SK-MEL-5 (cell line): ENCODE results near the gene NHSL1. TPM values are rescaled to one million over a fixed set of nuclear protein-coding genes. Genes with fewer than 3 reads are reported as not detected.

Experiments
- DNase-seq: peaks from one replicate; pipeline ENCODE4 v3.0.0-alpha.2; 2016; ENCODE audit warnings: low read depth, low spot score
- in situ Hi-C: cut with HindIII; loops from 2 replicates; pipeline ENCODE4 v1.10.0; 2016; ENCODE audit warnings: low sequenced_read_pairs, high pct_unique_total_duplicates, low pct_unique_long_range_greater_than_20kb
- total RNA-seq: library from RNA; depleted of rRNA; stranded (reverse); fragments of >200 nt; shearing (Covaris generic); gene quantifications from 2 replicates; pipeline ENCODE4 v1.2.3, GENCODE V29; 2014

NHSL1 gene
- total RNA-seq, 1 experiment from 2014 or later, result 64.2 TPM

DNA sequence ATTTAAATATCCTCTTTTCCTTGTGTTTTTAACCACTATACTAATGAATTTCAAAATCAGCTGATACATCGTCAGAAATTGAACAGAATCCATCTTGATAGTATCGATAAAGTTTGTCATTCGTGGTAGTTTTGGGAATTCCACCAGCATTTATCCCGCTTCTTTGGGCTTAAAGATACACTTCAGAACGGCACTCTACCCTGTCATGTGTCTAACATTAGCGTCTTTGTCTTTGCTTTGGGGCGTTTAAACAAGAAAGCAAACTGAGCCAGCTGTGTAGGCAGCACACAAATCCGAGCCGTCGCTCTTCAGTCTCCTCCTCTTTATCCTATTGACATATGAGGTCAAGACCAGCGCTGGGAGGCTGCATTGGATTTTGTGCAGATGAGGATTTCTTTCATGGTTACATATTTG is 27.5 kb upstream of the NHSL1 start:
- DNase-seq, result peak; percentile 83
- in situ Hi-C loops, result no loop called here

DNA sequence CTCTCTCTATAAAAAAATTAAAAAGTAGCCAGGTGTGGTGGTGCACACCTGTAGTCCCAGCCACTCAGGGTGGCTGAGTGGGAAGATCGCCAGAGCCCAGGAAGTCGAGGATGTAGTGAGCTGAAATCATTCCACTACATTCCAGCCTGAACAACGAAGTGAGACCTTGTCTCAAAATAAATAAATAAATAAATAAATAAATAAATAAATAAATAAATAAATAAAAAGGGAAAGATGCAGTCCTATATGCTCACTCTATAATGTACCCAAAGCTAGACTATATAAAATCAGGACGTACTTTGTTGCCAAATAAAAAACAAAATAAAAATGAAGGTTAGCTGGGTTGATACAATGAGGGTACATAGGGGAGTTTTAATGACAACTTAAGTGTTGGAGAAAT is 26.1 kb upstream of the NHSL1 start:
- DNase-seq, result no peak
- in situ Hi-C loops, result no loop called here

DNA sequence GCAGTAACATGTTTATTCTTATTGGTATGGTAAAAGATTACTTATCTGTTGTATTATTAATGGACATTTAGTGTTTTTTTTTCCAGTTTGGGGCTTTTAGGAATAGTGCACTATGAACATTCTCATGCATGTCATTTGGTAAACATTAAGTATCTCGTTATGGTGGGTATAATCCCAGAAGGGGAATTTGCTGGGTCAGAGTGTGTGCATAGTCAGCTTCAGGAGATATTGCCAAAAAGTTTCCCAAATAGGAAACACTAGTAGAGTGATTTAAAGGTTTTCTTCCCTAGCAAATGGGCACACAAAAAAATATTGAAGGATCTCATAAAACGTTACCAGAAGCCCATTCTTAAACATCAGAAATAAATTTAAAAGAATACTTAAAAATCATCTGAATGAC is 25.2 kb upstream of the NHSL1 start:
- DNase-seq, result no peak
- in situ Hi-C loops, result no loop called here

DNA sequence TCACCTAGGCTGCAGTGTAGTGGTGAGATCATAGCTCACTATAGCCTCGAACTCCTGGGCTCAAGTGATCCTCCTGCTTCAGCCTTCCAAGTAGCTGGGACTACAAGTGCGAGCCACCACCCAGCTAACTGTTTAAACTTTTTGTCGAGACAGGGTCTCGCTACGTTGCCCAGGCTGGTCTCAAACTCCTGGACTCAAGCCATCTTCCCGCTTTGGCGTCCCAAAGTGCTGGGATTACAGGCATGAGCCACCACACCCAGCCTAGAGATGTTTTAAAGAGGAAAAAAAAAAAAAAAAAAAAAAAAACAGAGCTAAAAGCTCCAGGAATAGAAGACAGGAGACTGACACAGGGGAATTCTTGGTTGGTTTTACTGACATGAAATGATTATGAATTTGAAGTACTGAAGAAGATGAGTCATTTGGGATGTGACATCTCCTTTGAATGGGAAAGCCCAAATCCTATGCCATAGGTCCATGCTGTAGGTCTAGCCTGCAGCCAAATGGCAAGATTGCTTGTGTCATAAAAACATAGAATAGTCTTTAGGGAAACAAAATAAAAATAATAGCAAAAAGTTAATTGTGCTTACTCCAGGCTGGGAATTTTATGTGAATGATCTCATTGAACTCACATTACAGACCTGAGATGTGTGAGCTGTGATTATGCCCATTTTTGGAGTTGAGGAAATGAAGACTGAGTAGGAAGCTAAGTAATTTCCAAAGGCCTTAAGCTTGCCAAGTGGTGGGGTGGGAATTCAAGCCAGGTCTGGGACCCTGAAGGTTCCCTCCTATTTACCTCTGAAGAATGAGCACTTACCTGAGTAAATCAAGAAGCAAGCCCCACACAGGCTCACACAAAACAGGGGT is 24.3 kb upstream of the NHSL1 start:
- in situ Hi-C loops, result no loop called here
- peak; percentile 54 for DNase-seq

DNA sequence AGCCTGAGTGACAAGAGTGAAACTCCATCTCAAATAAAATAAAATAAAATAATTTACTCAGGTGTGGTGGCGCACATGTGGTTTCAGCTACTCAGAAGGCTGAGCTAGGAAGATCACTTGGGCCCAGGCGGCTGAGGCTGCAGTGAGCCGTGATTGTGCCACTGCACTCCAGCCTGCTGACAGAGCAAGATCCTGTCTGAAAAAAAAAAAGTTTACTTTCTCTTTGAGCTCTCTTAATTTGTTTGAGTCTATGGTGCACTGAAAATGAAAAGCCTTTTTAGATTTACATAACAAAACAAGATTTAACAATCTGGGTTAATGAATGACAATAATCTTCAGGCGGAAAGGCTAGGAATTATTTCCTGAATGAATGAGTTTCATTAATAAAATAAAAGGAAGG is 23.3 kb upstream of the NHSL1 start:
- in situ Hi-C loops, result no loop called here
- no peak for DNase-seq

DNA sequence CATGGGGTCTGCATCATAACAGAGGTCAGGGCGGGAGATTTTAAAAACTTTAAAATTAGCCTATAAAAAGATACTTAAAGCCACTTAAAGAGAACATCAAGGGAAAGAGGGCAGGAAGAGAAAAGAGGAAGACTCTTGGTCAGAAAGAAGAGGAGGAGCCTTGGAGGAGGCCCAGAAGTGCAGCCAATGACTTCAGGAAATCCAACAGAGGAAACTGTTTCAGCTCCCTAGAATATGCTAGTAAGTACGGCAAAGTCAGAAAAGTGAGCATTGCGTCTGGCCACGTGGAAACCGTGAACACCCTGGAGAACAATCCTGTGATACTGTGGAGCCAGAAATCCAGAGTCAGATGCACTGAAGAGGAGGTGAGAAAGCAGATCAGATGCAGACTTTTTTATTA is 22.5 kb upstream of the NHSL1 start:
- in situ Hi-C loops, result no loop called here
- no peak for DNase-seq

DNA sequence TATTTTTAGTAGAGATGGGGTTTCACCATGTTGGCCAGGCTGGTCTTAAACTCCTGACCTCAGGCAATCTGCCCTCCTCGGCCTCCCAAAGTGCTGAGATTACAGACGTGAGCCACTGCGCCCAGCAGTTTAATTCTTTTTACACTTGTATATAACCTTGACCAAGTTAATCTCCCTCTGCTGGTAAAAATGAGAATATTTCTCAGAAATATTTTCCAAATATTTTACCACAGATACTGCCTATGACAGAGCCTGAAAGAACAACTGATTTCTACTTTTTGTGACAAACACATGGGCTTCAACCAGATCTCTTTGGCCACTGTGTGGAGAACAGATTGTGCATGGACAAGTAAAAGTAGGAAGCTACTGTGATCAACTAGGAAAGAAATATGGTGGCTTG is 21.2 kb upstream of the NHSL1 start:
- in situ Hi-C loops, result no loop called here
- DNase-seq, result no peak

DNA sequence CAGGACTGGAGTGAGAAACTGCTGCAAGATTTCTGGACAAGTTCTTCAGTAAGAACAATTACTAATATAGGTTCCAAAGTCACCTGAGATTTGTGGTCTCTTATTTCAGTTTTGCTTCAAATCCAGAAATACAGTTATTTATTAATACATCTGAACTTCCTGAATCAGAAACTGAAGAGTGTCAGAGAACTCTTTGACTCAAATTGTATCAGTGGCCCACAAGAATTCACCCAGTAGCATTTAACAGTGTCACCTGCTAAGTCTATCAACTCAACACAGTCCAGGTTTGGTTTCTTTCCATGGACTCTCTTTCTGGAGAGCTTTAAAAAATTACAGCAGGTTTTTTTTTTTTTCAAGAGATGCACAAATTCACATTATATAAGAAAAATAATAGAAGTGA is 18.8 kb upstream of the NHSL1 start:
- in situ Hi-C loops, result no loop called here
- DNase-seq, result no peak

DNA sequence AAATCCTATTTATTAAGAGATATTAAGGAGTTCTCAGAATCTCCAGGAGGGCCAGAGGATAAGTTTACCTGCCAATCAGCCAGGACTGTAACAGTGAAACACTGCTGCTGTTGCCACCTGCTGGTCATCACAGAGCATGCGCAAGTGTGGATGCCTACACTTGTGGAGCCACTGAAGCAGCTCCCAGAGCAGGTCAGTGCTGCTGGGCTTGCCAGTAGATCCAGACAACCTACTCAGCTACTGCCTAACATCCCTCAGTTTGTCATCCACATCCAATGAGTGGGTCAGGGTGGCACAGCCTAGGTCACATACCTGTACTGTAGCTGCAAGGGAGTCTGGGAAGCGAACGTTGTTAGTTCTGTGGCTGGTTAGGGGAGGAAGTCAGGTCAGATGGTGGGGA is 18.3 kb upstream of the NHSL1 start:
- in situ Hi-C loops, result no loop called here
- peak; percentile 69 for DNase-seq

DNA sequence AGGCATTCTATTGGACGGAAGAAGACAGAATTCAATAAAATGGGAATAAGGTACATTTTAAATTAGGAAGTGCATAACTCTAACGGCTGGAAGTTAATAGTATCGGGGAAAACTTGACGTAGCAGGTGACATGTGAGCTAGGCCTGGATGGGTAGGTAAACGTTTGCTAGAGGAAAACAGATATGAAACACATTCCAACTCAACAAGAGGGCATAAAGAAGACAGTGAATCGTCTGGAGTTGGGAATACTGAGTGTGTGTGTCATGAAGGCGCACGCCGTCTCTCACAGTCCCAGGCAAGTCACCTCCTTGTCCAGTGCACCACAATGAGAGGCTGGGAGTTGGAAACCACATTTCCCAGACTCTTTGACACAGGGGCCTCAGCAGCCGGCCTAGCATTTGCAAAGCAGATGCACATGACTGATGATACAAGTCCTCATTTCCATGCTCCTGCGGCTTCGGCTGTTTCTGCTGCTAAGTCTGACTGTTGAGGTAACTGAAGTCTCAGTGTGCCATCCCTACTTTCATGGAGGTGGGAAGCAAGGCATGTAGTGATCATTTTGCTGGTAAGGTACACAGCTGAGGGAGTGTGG is 16.5 kb upstream of the NHSL1 start:
- in situ Hi-C loops, result no loop called here
- no peak for DNase-seq

DNA sequence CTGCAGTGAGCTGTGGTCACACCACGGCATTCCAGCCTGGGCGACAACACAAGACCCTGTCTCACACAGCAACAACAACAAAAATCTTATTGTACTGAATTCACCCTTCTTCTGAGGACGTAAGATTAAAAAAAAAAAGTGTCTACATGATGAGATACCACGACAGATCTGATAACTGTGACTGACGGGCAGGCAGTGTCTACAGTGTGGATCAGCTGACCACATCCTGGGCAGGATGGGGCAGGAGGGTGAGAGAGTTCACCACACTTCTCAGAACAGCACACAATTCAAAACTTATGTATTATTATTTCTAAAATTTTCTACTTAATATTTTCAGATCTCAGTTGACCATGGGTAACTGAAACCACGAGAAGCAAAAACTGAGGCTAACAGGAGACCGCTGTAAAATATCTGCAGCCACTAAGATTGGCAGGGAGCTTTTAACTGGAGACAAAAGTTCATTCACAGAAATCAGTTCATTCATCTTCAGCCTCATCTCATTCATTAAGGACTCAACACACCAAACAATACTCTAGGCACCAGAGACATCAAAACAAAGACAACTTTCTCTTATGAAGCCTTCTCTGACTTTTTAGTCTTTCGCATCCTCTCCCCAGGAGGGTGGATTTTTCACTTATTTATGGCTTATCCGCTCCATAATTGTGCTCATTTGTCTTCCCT is 15.7 kb upstream of the NHSL1 start:
- peak; percentile 67 for DNase-seq
- in situ Hi-C loops, result no loop called here

DNA sequence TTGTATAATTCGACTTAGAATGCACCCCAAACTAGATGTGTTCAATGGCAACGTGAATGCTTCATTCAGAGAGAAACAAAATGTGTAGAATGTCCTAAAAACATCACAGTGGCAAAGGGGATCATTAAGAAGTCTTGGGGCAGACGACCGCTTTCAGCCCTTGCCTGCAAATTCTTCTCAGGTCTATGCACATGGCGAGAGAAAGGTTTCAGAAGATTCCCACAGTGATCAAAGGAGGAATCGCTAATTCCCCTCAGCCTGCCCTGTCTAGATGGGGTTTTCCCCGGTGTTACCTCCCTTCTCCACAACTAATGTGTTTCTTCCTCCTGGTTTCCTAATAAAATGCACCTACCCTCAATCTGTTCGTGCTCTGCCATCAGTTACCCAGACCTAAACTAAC is 13.3 kb upstream of the NHSL1 start:
- in situ Hi-C loops, result no loop called here
- DNase-seq, result no peak

DNA sequence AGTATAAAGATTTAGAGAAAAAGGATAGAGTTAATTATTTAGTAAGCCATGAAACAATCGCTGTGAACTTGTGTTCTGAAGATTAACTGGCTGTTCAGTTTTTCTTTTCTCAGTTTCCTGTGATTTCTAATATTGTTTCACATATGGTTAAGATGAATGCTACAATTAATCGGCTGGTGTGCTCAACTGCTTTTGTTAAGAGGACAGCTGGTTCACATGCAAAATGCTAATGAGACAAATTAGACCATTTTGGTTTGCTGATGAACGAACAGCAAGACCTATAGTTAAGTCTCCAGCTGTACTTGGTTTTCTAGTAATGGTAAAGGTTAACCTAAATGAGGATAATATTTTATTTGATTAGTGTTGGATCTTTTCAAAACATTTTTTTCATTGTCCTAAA is 10.8 kb upstream of the NHSL1 start:
- no peak for DNase-seq
- in situ Hi-C loops, result no loop called here

DNA sequence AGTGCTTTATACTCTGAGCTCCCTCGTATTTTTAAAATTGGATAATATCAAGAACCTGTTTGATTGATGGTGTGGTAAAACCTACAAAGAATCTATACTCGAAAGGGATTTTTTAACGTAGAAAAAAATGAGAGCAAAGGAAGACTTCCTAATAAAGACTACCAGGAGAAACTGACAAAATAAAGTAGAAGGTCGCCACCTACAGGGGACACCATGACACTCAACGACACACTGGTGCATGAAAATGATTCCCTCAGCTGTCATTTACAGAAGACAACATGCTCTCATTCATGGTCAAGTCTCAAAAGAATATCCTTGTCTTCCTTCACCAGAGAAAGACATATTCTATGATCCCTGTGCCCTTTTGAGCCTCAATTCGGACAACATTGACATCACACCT is 10.1 kb upstream of the NHSL1 start:
- in situ Hi-C loops, result no loop called here
- DNase-seq, result peak; percentile 49

DNA sequence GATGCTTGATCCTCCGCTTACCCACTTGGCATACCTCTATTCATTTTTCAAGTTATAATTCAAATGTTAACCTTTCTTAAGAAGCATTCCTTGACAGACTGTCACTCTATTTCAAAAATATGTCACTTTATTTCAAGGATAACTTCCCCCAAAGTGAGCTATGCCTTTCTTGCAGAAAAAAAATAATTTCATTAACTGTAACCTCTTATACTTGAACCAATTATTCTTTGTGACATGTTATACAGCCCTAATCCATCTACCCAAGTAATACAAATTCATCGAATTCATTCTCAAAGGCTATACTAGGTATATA is 9.3 kb upstream of the NHSL1 start:
- in situ Hi-C loops, result no loop called here
- DNase-seq, result no peak

DNA sequence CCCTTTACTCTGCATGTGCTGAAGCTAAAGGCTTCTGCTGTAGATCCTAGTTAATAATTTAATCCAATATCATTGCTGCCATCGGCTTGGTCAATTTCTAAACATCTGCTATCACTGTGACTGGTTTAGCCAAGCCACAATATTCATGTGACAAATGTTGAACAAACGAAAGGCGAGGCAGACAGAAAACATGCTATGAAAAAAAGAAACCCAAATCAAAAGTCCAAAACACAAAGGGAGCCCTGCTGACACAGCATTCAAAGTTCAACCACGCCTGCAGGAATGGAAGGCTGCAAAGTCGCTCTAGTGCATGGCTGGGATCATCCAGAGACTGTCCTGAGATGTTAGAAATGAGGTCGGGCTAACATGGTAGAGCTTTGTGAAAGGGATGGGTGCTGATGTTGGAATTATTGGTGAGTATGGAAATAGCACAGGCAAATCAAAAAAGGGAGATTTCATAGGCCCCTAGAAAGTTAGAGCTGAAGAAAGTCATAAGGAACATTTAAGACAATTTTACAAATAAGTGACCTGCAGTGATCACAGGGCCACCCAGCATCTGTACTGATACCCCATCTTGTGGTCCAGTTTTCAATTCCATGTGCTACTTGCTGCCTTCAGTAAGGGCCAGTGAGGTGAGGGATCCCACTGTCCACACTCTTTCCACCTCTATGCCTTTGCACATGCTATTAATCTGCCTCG is 8.8 kb upstream of the NHSL1 start:
- DNase-seq, result no peak
- in situ Hi-C loops, result no loop called here

DNA sequence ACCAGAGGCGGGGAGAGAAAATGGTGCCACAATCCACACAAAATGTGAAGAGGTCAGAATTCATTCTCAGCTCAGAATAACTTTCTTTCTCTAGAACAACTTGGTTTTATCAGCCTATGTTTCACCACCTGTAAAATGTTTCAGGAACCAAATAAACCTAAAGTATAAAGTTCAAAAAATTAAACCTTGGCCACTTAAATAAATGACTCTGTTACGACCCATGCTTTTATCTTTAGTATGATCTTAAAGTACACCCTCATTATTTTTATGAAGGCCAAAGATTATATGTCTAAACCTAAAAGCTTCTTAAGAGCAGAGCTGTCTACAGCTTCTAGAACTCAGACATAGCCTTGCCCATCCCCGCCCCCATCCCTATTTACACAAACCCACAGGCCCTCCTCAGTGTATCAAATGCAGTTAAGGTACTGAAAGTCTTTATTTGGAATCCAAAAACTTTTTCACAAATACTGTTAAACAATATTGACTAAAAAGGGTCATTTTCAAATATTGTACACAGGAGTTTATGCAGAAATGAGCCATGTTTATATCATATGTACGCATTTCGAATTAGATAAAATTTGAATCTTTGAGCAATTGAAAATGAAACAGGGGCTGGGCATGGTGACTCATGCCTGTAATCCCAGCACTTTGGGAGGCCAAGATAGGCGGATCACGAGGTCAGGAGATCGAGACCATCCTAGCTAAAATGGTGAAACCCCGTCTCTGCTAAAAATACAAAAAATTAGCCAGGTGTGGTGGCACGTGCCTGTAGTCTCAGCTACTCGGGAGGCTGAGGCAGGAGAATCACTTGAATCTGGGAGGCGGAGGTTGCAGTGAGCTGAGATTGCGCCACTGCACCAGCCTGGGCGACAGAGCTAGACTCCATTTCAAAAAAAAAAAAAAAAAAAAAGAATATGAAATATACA is 5.7 kb upstream of the NHSL1 start:
- in situ Hi-C loops, result no loop called here

More for the DNA sequence above, 5.7 kb upstream of the NHSL1 start:
- DNase-seq, result no peak
